Neural progenitor cell (in vitro differentiated cells): ENCODE measurements around the gene LRRC27.

ENCODE experiments used
- CTCF ChIP-seq: fragments of 200-600 bp; sonication (generic); IDR thresholded peaks from 2 replicates; pipeline ENCODE4 v1.5.1; 2017; ENCODE audit warnings: antibody characterized with exemption, mild to moderate bottlenecking
- EZH2 ChIP-seq: fragments of 200-600 bp; sonication (generic); IDR thresholded peaks from 2 replicates; pipeline ENCODE4 v1.6.1; 2017; ENCODE audit warnings: antibody characterized with exemption, mild to moderate bottlenecking, moderate library complexity

DNA sequence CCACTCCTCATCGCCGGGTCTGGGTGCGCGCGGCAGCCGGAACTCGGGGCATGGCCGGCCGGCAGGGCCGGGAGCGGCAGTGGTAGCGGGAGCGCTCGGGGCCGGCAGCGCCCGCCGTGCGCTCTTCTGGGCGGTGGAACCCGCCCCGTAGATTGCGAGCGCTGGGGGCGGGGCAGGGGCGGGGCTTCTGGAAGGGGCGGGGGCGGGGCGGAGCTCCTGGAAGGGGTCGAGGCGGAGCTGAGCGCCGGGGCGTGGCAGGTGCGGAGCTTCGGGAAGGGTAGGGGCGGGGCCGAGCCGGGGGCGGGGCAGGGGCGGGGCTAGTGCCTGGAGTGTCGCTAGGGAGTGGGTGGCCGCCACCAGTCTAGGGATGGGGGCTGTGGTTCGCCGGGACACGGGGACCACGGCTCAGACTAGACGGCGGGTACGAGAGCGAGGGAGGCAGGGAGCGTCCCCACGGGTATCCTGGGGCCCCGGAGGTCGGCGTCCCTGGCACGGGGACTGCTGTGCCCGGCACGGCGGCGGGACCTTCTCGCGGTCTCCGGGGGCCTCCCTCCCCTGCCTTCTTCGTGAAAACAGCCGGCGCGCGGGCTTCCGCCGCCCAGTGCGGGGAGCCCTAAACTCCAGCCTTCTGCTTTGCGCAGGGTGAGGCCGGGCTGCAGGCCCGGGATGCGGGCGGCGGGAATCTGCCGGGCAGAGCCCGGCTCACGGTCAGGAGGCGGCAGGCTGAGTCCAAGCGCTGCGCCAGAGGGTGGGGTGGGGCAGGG is 24.0 kb upstream of the LRRC27 start, which contains the start of gene STK32C:
- TF ChIP-seq CTCF (no peak), EZH2 (no peak)
